Esophagus squamous epithelium (tissue), 4 donors: ENCODE measurements around the gene UGT8.

Source experiments
- POLR2A ChIP-seq, 4 donors: fragments of 450-650 bp; IDR thresholded peaks; one replicate each; pipeline ENCODE4 v1.6.1; 2017; ENCODE audit warnings: antibody characterized with exemption in 4 of 4, mild to moderate bottlenecking in 4 of 4, moderate library complexity in 3 of 4
- TF ChIP-seq, protein P1 (sequence below), 6 experiments: fragments of 450-650 bp in 4 of 6; fragments of 200-600 bp in 2 of 6; sonication (generic) in 2 of 6; IDR thresholded peaks; one replicate each; pipeline ENCODE4 v1.5.1; 2016 to 2019; ENCODE audit warnings: antibody characterized with exemption in 6 of 6, mild to moderate bottlenecking in 4 of 6, moderate library complexity in 4 of 6

- TF ChIP-seq, protein P1, sequence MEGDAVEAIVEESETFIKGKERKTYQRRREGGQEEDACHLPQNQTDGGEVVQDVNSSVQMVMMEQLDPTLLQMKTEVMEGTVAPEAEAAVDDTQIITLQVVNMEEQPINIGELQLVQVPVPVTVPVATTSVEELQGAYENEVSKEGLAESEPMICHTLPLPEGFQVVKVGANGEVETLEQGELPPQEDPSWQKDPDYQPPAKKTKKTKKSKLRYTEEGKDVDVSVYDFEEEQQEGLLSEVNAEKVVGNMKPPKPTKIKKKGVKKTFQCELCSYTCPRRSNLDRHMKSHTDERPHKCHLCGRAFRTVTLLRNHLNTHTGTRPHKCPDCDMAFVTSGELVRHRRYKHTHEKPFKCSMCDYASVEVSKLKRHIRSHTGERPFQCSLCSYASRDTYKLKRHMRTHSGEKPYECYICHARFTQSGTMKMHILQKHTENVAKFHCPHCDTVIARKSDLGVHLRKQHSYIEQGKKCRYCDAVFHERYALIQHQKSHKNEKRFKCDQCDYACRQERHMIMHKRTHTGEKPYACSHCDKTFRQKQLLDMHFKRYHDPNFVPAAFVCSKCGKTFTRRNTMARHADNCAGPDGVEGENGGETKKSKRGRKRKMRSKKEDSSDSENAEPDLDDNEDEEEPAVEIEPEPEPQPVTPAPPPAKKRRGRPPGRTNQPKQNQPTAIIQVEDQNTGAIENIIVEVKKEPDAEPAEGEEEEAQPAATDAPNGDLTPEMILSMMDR (IDR thresholded peaks at IDR 0.05): no peak
- no peak for TF ChIP-seq POLR2A (IDR thresholded peaks at IDR 0.05)
Observed at GRCh38 chr4:114600672-114601071, 2.1 kb downstream of the UGT8 start.
